ENCODE data around the gene PMPCA. TPM values are rescaled to one million over a fixed set of nuclear protein-coding genes. Genes with fewer than 3 reads are reported as not detected.

The PMPCA gene
- total RNA-seq, 1 donor = 36.7 TPM

DNA sequence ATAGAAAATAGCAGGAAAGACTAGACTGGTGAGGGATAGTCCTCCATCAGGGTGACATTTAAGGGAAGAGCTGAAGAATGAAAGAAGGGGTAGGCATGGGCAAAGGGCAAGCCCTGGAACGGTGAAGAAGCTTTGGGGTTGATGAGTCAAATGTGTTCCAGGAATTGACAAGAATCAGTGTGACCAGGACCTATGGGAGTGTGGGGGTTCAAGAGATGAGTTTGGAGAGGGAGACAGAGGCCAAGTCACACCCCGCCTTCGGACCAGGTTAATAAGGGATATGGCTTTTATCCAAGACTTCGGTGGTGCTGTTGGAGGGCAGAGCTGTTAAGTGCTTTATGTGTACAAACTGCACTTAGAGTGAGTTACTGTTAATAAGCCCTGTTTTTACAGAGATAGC, 920 bp downstream of the PMPCA start:
- TF ChIP-seq CTCF (IDR thresholded peaks at IDR 0.05; ENCODE audit: insufficient read depth, low read length) = no peak
- DNase-seq (ENCODE audit: low read depth) = no peak
- H3K4me3 ChIP-seq (ENCODE audit: low read depth, low read length) = peak overlapping the region; percentile 92

GRCh38 chr9:136412962-136413361, 2.5 kb downstream of the PMPCA start:
- peak; percentile 22 for DNase-seq (ENCODE audit: low read depth)
- TF ChIP-seq CTCF (IDR thresholded peaks at IDR 0.05; ENCODE audit: insufficient read depth, low read length) = no peak
- H3K4me3 ChIP-seq (ENCODE audit: low read depth, low read length) = no peak overlapping the region

- no peak overlapping the region for H3K4me3 ChIP-seq (ENCODE audit: low read depth, low read length)
- no peak for TF ChIP-seq CTCF (IDR thresholded peaks at IDR 0.05; ENCODE audit: insufficient read depth, low read length)
- DNase-seq (ENCODE audit: low read depth) = no peak
Measured at GRCh38 chr9:136416427-136416826, 6.0 kb downstream of the PMPCA start.

GRCh38 chr9:136416914-136417313, 6.5 kb downstream of the PMPCA start:
- no peak for TF ChIP-seq CTCF (IDR thresholded peaks at IDR 0.05; ENCODE audit: insufficient read depth, low read length)
- H3K4me3 ChIP-seq (ENCODE audit: low read depth, low read length) = no peak overlapping the region
- DNase-seq (ENCODE audit: low read depth) = no peak

GRCh38 chr9:136418182-136419091, 8.0 kb downstream of the PMPCA start:
- no peak for TF ChIP-seq CTCF (IDR thresholded peaks at IDR 0.05; ENCODE audit: insufficient read depth, low read length)
- no peak for DNase-seq (ENCODE audit: low read depth)
- no peak overlapping the region for H3K4me3 ChIP-seq (ENCODE audit: low read depth, low read length)

- H3K4me3 ChIP-seq (ENCODE audit: low read depth, low read length) = no peak overlapping the region
- DNase-seq (ENCODE audit: low read depth) = no peak
- TF ChIP-seq CTCF (IDR thresholded peaks at IDR 0.05; ENCODE audit: insufficient read depth, low read length) = no peak
Measured at GRCh38 chr9:136419092-136419420, 8.6 kb downstream of the PMPCA start.
